B cell (primary cell): ENCODE data around the gene CHIT1. TPM values are rescaled to one million over a fixed set of nuclear protein-coding genes. Genes with fewer than 3 reads are reported as not detected.

Experiments used
- ATAC-seq: fragments of 200-7000 bp; cut with Tn5 transposase; one replicate; pipeline ENCODE4 v1.10.0; 2021; ENCODE audit warnings: low read depth, mild to moderate bottlenecking, moderate number of reproducible peaks, moderate library complexity
- CTCF ChIA-PET: fragments of 350-600 bp; sonication (Branson Sonifier 250); formaldehyde crosslinking; loops from one replicate; lab custom pipeline; 2021; ENCODE audit warnings: antibody characterized with exemption, inconsistent platforms; lab: Charles Lee
- POLR2A ChIA-PET: fragments of 350-600 bp; sonication (Branson Sonifier 250); formaldehyde crosslinking; loops from one replicate; lab custom pipeline; 2021; ENCODE audit warnings: antibody characterized with exemption; lab: Charles Lee
- DNase-seq: peaks from one replicate; pipeline ENCODE4 v3.0.0; 2013
- H2AFZ ChIP-seq: 2 replicates; pipeline ENCODE4 v1.6.1; 2012; ENCODE audit warnings: mild to moderate bottlenecking, low read depth, low read length; ENCODE audit not compliant: insufficient read depth, poor library complexity, severe bottlenecking
- H3K27ac ChIP-seq, 2 donors: 1 replicate in 1 of 2; 2 replicates in 1 of 2; pipeline ENCODE4 v1.5.1; 2012 to 2013; ENCODE audit warnings: low read length in 2 of 2, mild to moderate bottlenecking in 2 of 2, moderate library complexity in 1 of 2
- H3K27me3 ChIP-seq, 4 experiments: fragments of 200-600 bp in 1 of 4; sonication (generic) in 1 of 4; replicated peaks in 1 of 4; 1 replicate in 2 of 4; 2 replicates in 2 of 4; pipeline versions ENCODE4 v1.6.1 to v1.7.0; 2013 to 2016; ENCODE audit warnings: low read length in 3 of 4, mild to moderate bottlenecking in 2 of 4, mixed read lengths in 1 of 4, moderate library complexity in 1 of 4; ENCODE audit not compliant: insufficient read depth in 4 of 4, control insufficient read depth in 3 of 4; ENCODE audit errors: control extremely low read depth in 1 of 4
- H3K36me3 ChIP-seq, 2 experiments: replicated peaks in 1 of 2; 1 replicate in 1 of 2; 2 replicates in 1 of 2; pipeline versions ENCODE4 v1.6.1 to v1.7.1; 2013; ENCODE audit warnings: low read length in 1 of 2; ENCODE audit not compliant: insufficient read depth in 2 of 2, control insufficient read depth in 1 of 2; ENCODE audit errors: control extremely low read depth in 1 of 2, extremely low read depth in 1 of 2
- H3K4me1 ChIP-seq, 2 donors: fragments of 200-600 bp in 1 of 2; sonication (generic) in 1 of 2; 1 replicate in 1 of 2; 2 replicates in 1 of 2; pipeline versions ENCODE4 v1.5.1 to v1.6.1; 2013 to 2017; ENCODE audit warnings: low read length in 2 of 2; ENCODE audit not compliant: control insufficient read depth in 2 of 2, insufficient read depth in 2 of 2
- H3K4me2 ChIP-seq: replicated peaks from 2 replicates; pipeline ENCODE3; 2012; ENCODE audit warnings: mild to moderate bottlenecking, low read depth, low read length; ENCODE audit not compliant: poor library complexity, severe bottlenecking
- H3K4me3 ChIP-seq, 5 experiments: fragments of 200-600 bp in 1 of 5; sonication (generic) in 1 of 5; 1 replicate in 3 of 5; 2 replicates in 2 of 5; pipeline versions ENCODE4 v1.5.1 to v1.7.0; 2011 to 2016; ENCODE audit warnings: low read length in 4 of 5, mild to moderate bottlenecking in 4 of 5, low read depth in 2 of 5, control low read depth in 1 of 5, moderate library complexity in 1 of 5; ENCODE audit not compliant: insufficient read depth in 1 of 5; ENCODE audit errors: control extremely low read depth in 1 of 5, extremely low read depth in 1 of 5
- H3K79me2 ChIP-seq: fragments of 200-600 bp; sonication (generic); one replicate; pipeline ENCODE4 v1.6.0; 2016; ENCODE audit warnings: low read length; ENCODE audit not compliant: control insufficient read depth, insufficient read depth
- H3K9ac ChIP-seq: fragments of 200-600 bp; sonication (generic); 2 replicates; pipeline ENCODE4 v1.6.1; 2017; ENCODE audit warnings: mild to moderate bottlenecking, low read length, moderate library complexity
- H3K9me3 ChIP-seq, 3 donors: one replicate each; pipeline versions ENCODE4 v1.6.1 to v1.7.1; 2013; ENCODE audit warnings: low read length in 2 of 3; ENCODE audit not compliant: control insufficient read depth in 2 of 3, insufficient read depth in 1 of 3; ENCODE audit errors: control extremely low read depth in 1 of 3
- H4K20me1 ChIP-seq: 2 replicates; pipeline ENCODE4 v1.6.0; 2012; ENCODE audit warnings: mild to moderate bottlenecking, low read length; ENCODE audit not compliant: insufficient read depth, control insufficient read depth, poor library complexity, severe bottlenecking
- H3K27ac Mint-ChIP-seq: one replicate; pipeline ENCODE4 v1.8.0; 2021; ENCODE audit warnings: mixed read lengths
- H3K27me3 Mint-ChIP-seq: one replicate; pipeline ENCODE4 v1.8.0; 2021; ENCODE audit warnings: mixed read lengths
- H3K4me1 Mint-ChIP-seq: one replicate; pipeline ENCODE4 v1.8.0; 2021; ENCODE audit warnings: mixed read lengths
- H3K4me3 Mint-ChIP-seq: one replicate; pipeline ENCODE4 v1.8.0; 2021; ENCODE audit warnings: mixed read lengths
- H3K9me3 Mint-ChIP-seq: one replicate; pipeline ENCODE4 v1.8.0; 2022; ENCODE audit warnings: mixed read lengths; ENCODE audit not compliant: insufficient read depth
- EZH2 ChIP-seq: IDR thresholded peaks from 2 replicates; pipeline ENCODE4 v1.6.1; 2012; ENCODE audit warnings: borderline replicate concordance, low read depth, mild to moderate bottlenecking, moderate library complexity, low read length; ENCODE audit not compliant: insufficient read depth, poor library complexity, severe bottlenecking
- WGBS: methylation state at CpG from one replicate; pipeline ENCODE4 v1.1.5; 2013; ENCODE audit warnings: missing lambda C conversion rate; ENCODE audit not compliant: insufficient coverage; 5-methylcytosine and 5-hydroxymethylcytosine counted together
- intact Hi-C: fragments of 100-400 bp; cut with micrococcal nuclease; formaldehyde crosslinking; loops from one replicate; pipeline ENCODE4 v1.10.0; 2022
- polyA plus RNA-seq: library from polyadenylated mRNA; depleted of rRNA; stranded (reverse); fragments of >200 nt; gene quantifications from 2 replicates; pipeline ENCODE4 v1.2.3, GENCODE V29; 2012
- total RNA-seq, 2 donors: library from RNA; stranded (reverse); fragments of 120-200 nt in 1 of 2; gene quantifications; 1 replicate in 1 of 2; 2 replicates in 1 of 2; pipeline versions ENCODE4 v1.2.3 to v1.2.4, GENCODE V29; 2013 to 2022
- TF ChIP-seq, protein P1 (sequence below): fragments of 200-600 bp; IDR thresholded peaks from one replicate; pipeline ENCODE4 v1.8.0; 2022; ENCODE audit warnings: antibody characterized with exemption, mild to moderate bottlenecking

Gene CHIT1
- total and polyA plus RNA-seq, 2 donors (not counting 1 experiment from before 2014, with no cell fraction given), result 2.0 to 8.2 TPM

DNA sequence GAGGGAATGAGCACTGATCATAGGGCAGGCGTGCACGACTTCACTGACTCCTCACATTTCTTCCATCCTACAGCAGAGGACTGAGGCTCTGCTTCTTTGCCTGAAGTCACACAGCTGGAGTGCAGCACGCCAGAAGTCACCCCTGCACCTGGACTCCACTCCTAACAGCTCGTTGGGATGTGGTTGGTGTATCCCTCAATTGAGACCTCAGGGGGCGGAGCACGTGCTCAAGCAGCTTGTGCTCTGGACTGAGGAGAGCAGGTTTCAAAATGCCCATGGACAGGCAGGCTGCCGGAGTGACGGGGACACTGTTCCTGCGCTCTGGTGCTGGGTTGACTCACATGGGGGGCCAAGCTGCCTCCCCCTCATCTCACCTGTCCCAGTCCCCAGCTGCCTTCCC lies 13.9 kb downstream of the CHIT1 start:
- peaks cover 9% of the 10 kb centered on the region for H3K27me3 Mint-ChIP-seq
- 67% methylated on average over 6 of the region's 9 CpGs for WGBS
- no peak overlapping the region for H3K4me3 ChIP-seq
- no peak for DNase-seq
- peaks cover 0 to 20% (median 0%) of the 10 kb centered on the region in 4 experiments for H3K27me3 ChIP-seq
- no peak overlapping the region for H2AFZ ChIP-seq
- CTCF ChIA-PET, result interaction anchor here (0.6 to 9.5 kb wide), 19 partner anchors 9 to 874 kb away, joined by 3 to 135 read pairs (median 4); no protein-coding TSS in a partner anchor
- no peak overlapping the region for H3K9ac ChIP-seq
- no peaks in the 10 kb centered on the region for H3K36me3 ChIP-seq
- H3K9me3 Mint-ChIP-seq, result no peaks in the 10 kb centered on the region
- no peak overlapping the region for H3K4me3 Mint-ChIP-seq
- H3K4me1 Mint-ChIP-seq, result no peaks in the 10 kb centered on the region
- no peak for TF ChIP-seq EZH2
- TF ChIP-seq, protein P1, sequence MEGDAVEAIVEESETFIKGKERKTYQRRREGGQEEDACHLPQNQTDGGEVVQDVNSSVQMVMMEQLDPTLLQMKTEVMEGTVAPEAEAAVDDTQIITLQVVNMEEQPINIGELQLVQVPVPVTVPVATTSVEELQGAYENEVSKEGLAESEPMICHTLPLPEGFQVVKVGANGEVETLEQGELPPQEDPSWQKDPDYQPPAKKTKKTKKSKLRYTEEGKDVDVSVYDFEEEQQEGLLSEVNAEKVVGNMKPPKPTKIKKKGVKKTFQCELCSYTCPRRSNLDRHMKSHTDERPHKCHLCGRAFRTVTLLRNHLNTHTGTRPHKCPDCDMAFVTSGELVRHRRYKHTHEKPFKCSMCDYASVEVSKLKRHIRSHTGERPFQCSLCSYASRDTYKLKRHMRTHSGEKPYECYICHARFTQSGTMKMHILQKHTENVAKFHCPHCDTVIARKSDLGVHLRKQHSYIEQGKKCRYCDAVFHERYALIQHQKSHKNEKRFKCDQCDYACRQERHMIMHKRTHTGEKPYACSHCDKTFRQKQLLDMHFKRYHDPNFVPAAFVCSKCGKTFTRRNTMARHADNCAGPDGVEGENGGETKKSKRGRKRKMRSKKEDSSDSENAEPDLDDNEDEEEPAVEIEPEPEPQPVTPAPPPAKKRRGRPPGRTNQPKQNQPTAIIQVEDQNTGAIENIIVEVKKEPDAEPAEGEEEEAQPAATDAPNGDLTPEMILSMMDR, result no peak
- intact Hi-C loops, result loop anchor here (5.0 kb wide), 1 partner anchor 98 kb away; no protein-coding TSS in a partner anchor
- no peaks in the 10 kb centered on the region for H3K9me3 ChIP-seq
- no peak overlapping the region for H3K27ac ChIP-seq
- no peak overlapping the region for H3K4me2 ChIP-seq
- H3K79me2 ChIP-seq, result no peaks in the 10 kb centered on the region
- no peaks in the 10 kb centered on the region for H3K4me1 ChIP-seq
- no peak overlapping the region for H3K27ac Mint-ChIP-seq
- H4K20me1 ChIP-seq, result no peaks in the 10 kb centered on the region
- POLR2A ChIA-PET, result no interaction called here
- no peak for ATAC-seq

DNA sequence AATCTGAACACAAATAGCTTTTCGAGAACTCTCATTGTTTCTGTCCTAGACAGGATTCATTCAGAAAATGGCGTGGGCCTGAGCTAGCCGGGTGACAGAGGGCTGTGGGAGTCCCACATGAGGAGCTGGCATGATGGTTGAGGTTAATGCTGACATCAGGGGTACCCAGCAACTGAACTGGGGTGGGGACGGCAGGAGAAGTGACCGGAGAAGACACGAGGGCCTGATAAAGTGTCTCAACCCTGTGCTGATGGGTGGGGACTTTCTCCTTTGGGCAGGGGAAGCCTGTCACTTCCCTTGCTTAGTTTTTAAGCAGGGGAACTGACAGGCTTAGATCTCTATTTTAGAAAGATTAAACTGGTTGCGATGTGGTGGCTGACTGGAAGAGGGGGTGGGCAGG lies 14.6 kb downstream of the CHIT1 start:
- no peak overlapping the region for H3K27ac Mint-ChIP-seq
- TF ChIP-seq, protein P1, result no peak
- TF ChIP-seq EZH2, result no peak
- ChIA-PET POLR2A (no interaction called here), CTCF (interaction anchor here (0.6 to 9.5 kb wide), 12 partner anchors 8 to 874 kb away, joined by 3 to 135 read pairs (median 4); no protein-coding TSS in a partner anchor)
- Histone ChIP-seq H3K4me3 (no peak overlapping the region), H3K27ac (no peak overlapping the region), H3K9me3 (no peaks in the 10 kb centered on the region), H4K20me1 (no peaks in the 10 kb centered on the region), H3K9ac (no peak overlapping the region), H3K27me3 (peaks cover 0 to 20% (median 0%) of the 10 kb centered on the region in 4 experiments), H3K36me3 (no peaks in the 10 kb centered on the region), H3K4me1 (no peaks in the 10 kb centered on the region), H3K79me2 (no peaks in the 10 kb centered on the region), H2AFZ (no peak overlapping the region), H3K4me2 (no peak overlapping the region)
- no peak overlapping the region for H3K4me3 Mint-ChIP-seq
- no peaks in the 10 kb centered on the region for H3K4me1 Mint-ChIP-seq
- H3K27me3 Mint-ChIP-seq, result peaks cover 9% of the 10 kb centered on the region
- ATAC-seq, result no peak
- 82% methylated on average over 7 of the region's 7 CpGs for WGBS
- no peaks in the 10 kb centered on the region for H3K9me3 Mint-ChIP-seq
- intact Hi-C loops, result loop anchor here (5.0 kb wide), 1 partner anchor 98 kb away; no protein-coding TSS in a partner anchor
- no peak for DNase-seq
